ENCODE measurements around the gene MNT. TPM values are rescaled to one million over a fixed set of nuclear protein-coding genes. Genes with fewer than 3 reads are reported as not detected.
A peak's percentile ranks its signal among the peaks of the same experiment; 100 is the strongest.

Gene MNT
- total and polyA plus RNA-seq, 9 of the 15 experiments (the other 6 are each of a cell fraction or from before 2014, with no cell fraction given) = 0.18 to 23.8 (median 5.3) TPM

DNA sequence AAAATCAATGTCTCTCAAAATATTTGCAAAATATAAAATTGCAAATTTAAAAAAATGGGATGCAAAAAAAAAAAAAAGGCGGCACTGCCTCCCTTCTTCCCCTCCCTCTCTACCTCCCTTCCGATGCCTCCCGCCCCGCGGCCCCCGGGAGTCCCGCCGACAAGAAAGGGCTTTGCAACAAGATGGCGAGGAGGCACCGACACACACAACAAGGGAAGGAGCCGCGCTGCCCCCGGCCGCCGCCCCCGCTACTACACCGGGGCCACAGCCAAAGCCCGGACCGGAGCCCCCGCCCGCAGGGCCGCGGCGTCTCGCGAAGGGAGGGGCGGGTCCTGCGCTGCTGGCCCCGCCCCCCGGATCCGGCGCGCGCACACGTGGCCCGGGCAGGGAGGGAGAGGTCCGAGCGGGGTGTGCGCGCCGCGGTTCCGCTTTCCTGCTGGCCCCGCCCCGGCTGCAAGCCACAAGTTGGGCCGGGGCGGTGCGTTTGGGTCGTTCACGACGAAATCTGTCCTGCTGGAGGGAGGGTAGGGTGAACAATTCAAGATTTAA is at the start of gene MNT (continued):
- TF ChIP-seq U2AF1 (optimal IDR thresholded peaks at IDR 0.05; ENCODE audit: low read depth, low read length) = peak; percentile 15
- TF ChIP-seq FOXK2 (conservative IDR thresholded peaks at IDR 0.05 in 1 of 2, IDR thresholded peaks at IDR 0.05 in 1 of 2; ENCODE audit: low read depth in 2 of 2) = peak in 1 of 2 experiments; percentile 36; a peak in 3 of 4 replicates
- TF ChIP-seq MXD1 (CRISPR knock-in tag; IDR thresholded peaks at IDR 0.05; ENCODE audit: borderline replicate concordance, poor library complexity, severe bottlenecking) = peak; percentile 35
- TF ChIP-seq ZNF584 (CRISPR knock-in tag; IDR thresholded peaks at IDR 0.05; ENCODE audit: low read depth) = no peak
- TF ChIP-seq, protein P1, sequence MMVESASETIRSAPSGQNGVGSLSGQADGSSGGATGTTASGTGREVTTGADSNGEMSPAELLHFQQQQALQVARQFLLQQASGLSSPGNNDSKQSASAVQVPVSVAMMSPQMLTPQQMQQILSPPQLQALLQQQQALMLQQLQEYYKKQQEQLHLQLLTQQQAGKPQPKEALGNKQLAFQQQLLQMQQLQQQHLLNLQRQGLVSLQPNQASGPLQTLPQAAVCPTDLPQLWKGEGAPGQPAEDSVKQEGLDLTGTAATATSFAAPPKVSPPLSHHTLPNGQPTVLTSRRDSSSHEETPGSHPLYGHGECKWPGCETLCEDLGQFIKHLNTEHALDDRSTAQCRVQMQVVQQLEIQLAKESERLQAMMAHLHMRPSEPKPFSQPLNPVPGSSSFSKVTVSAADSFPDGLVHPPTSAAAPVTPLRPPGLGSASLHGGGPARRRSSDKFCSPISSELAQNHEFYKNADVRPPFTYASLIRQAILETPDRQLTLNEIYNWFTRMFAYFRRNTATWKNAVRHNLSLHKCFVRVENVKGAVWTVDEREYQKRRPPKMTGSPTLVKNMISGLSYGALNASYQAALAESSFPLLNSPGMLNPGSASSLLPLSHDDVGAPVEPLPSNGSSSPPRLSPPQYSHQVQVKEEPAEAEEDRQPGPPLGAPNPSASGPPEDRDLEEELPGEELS (CRISPR knock-in tag; IDR thresholded peaks at IDR 0.05; ENCODE audit: borderline replicate concordance) = peak; percentile 71; the same call in 1 of the 2 replicates
- no peak for TF ChIP-seq ZNF12 (CRISPR knock-in tag; IDR thresholded peaks at IDR 0.05)
- 0 out of 4 replicates have a peak, but pooled peaks of 1 of the 2 experiments have one; percentile 21 for TF ChIP-seq MLLT1 (IDR thresholded peaks at IDR 0.05)
- peak; percentile 75 for TF ChIP-seq TBP (optimal IDR thresholded peaks at IDR 0.05; ENCODE audit: low read depth, low read length)
- peak; percentile 34 for TF ChIP-seq BRD9 (IDR thresholded peaks at IDR 0.05; ENCODE audit: low read depth, partially characterized antibody)
- peak; percentile 15; the same call in 1 of the 2 replicates for TF ChIP-seq FOXJ2 (tag; IDR thresholded peaks at IDR 0.05)
- peak; percentile 66 for TF ChIP-seq RBFOX2 (IDR thresholded peaks at IDR 0.05; ENCODE audit: low read depth, low read length)
- peak; percentile 76 for TF ChIP-seq CREM (IDR thresholded peaks at IDR 0.05; ENCODE audit: low read depth)
- peak in 1 of 2 experiments; percentile 8; a peak in 1 of 4 replicates for TF ChIP-seq SIN3A (IDR thresholded peaks at IDR 0.05; ENCODE audit: borderline replicate concordance in 2 of 2, control insufficient read depth in 1 of 2, low read depth in 2 of 2, low read length in 2 of 2)
- TF ChIP-seq TEAD2 (tag; IDR thresholded peaks at IDR 0.05) = no peak
- no peak for TF ChIP-seq KLF10 (CRISPR knock-in tag; IDR thresholded peaks at IDR 0.05)
- TF ChIP-seq, protein P2, sequence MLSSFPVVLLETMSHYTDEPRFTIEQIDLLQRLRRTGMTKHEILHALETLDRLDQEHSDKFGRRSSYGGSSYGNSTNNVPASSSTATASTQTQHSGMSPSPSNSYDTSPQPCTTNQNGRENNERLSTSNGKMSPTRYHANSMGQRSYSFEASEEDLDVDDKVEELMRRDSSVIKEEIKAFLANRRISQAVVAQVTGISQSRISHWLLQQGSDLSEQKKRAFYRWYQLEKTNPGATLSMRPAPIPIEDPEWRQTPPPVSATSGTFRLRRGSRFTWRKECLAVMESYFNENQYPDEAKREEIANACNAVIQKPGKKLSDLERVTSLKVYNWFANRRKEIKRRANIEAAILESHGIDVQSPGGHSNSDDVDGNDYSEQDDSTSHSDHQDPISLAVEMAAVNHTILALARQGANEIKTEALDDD (IDR thresholded peaks at IDR 0.05) = no peak
- TF ChIP-seq ZNF518B (CRISPR knock-in tag; IDR thresholded peaks at IDR 0.05) = no peak
- TF ChIP-seq HNRNPLL (IDR thresholded peaks at IDR 0.05; ENCODE audit: low read depth, low read length, poor library complexity, severe bottlenecking) = no peak
- no peak for TF ChIP-seq NCOR1 (IDR thresholded peaks at IDR 0.05)

Measured in K562 (cell line).